ENCODE measurements around the gene TRIM68. TPM values are rescaled to one million over a fixed set of nuclear protein-coding genes. Genes with fewer than 3 reads are reported as not detected.

The TRIM68 gene
- polyA plus RNA-seq, 1 donor (not counting 4 experiments of a cell fraction or from before 2014, with no cell fraction given): 6.5 TPM

GRCh38 chr11:4580124-4580523 lies 27.9 kb downstream of the TRIM68 start:
- no peak for TF ChIP-seq EZH2 (IDR thresholded peaks at IDR 0.05; ENCODE audit: low read length)
- no peak for TF ChIP-seq CTCF (optimal IDR thresholded peaks at IDR 0.05 in 1 of 3, IDR thresholded peaks at IDR 0.05 in 1 of 3, conservative IDR thresholded peaks at IDR 0.05 in 1 of 3; ENCODE audit: extremely low read depth in 1 of 3, insufficient read depth in 2 of 3, low read length in 3 of 3)
- Histone ChIP-seq H3K79me2 (ENCODE audit: control insufficient read depth, insufficient read depth, low read length) (no peaks in the 10 kb centered on the region), H2AFZ (ENCODE audit: control insufficient read depth, low read length) (no peak overlapping the region), H3K4me1 (ENCODE audit: control insufficient read depth, extremely low read depth, insufficient read depth, low read length) (no peaks in the 10 kb centered on the region), H3K27me3 (ENCODE audit: control insufficient read depth, extremely low read depth, insufficient read depth, low read length) (no peaks in the 10 kb centered on the region), H3K4me3 (ENCODE audit: control insufficient read depth in 2 of 3, extremely low read depth in 1 of 3, insufficient read depth in 2 of 3, low read depth in 1 of 3, low read length in 3 of 3) (no peak overlapping the region), H3K36me3 (ENCODE audit: control insufficient read depth in 2 of 2, extremely low read depth in 1 of 2, insufficient read depth in 2 of 2, low read length in 2 of 2) (no peaks in the 10 kb centered on the region), H4K20me1 (ENCODE audit: control insufficient read depth, extremely low read depth, insufficient read depth, low read length) (no peaks in the 10 kb centered on the region), H3K4me2 (ENCODE audit: control insufficient read depth, extremely low read depth, insufficient read depth, low read depth, low read length) (no peak overlapping the region), H3K9ac (ENCODE audit: control insufficient read depth, extremely low read depth, insufficient read depth, low read length) (no peak overlapping the region), H3K27ac (ENCODE audit: control insufficient read depth, insufficient read depth, low read length) (no peak overlapping the region), H3K9me1 (ENCODE audit: control insufficient read depth, extremely low read depth, insufficient read depth, low read length) (no peaks in the 10 kb centered on the region), H3K9me3 (ENCODE audit: control insufficient read depth, low read depth, low read length) (no peaks in the 10 kb centered on the region)
- FAIRE-seq (no peak), DNase-seq (ENCODE audit: low read depth, low spot score) (no peak)
- dilution Hi-C loops (cut with MboI; ENCODE audit: extremely low pct_ligation_motif_present, low sequenced_read_pairs): no loop called here

- dilution Hi-C loops (cut with MboI; ENCODE audit: extremely low pct_ligation_motif_present, low sequenced_read_pairs): no loop called here
- H3K9ac ChIP-seq (ENCODE audit: control insufficient read depth, extremely low read depth, insufficient read depth, low read length): no peak overlapping the region
- FAIRE-seq (no peak), DNase-seq (ENCODE audit: low read depth, low spot score) (no peak)
- no peaks in the 10 kb centered on the region for H4K20me1 ChIP-seq (ENCODE audit: control insufficient read depth, extremely low read depth, insufficient read depth, low read length)
- H3K27ac ChIP-seq (ENCODE audit: control insufficient read depth, insufficient read depth, low read length): no peak overlapping the region
- no peaks in the 10 kb centered on the region for H3K36me3 ChIP-seq (ENCODE audit: control insufficient read depth in 2 of 2, extremely low read depth in 1 of 2, insufficient read depth in 2 of 2, low read length in 2 of 2)
- H3K4me3 ChIP-seq (ENCODE audit: control insufficient read depth in 2 of 3, extremely low read depth in 1 of 3, insufficient read depth in 2 of 3, low read depth in 1 of 3, low read length in 3 of 3): no peak overlapping the region
- TF ChIP-seq EZH2 (IDR thresholded peaks at IDR 0.05; ENCODE audit: low read length) (no peak), CTCF (optimal IDR thresholded peaks at IDR 0.05 in 1 of 3, IDR thresholded peaks at IDR 0.05 in 1 of 3, conservative IDR thresholded peaks at IDR 0.05 in 1 of 3; ENCODE audit: extremely low read depth in 1 of 3, insufficient read depth in 2 of 3, low read length in 3 of 3) (no peak)
- H3K4me1 ChIP-seq (ENCODE audit: control insufficient read depth, extremely low read depth, insufficient read depth, low read length): no peaks in the 10 kb centered on the region
- H3K9me1 ChIP-seq (ENCODE audit: control insufficient read depth, extremely low read depth, insufficient read depth, low read length): no peaks in the 10 kb centered on the region
- H3K79me2 ChIP-seq (ENCODE audit: control insufficient read depth, insufficient read depth, low read length): no peaks in the 10 kb centered on the region
- H3K4me2 ChIP-seq (ENCODE audit: control insufficient read depth, extremely low read depth, insufficient read depth, low read depth, low read length): no peak overlapping the region
- no peak overlapping the region for H2AFZ ChIP-seq (ENCODE audit: control insufficient read depth, low read length)
- H3K27me3 ChIP-seq (ENCODE audit: control insufficient read depth, extremely low read depth, insufficient read depth, low read length): no peaks in the 10 kb centered on the region
- H3K9me3 ChIP-seq (ENCODE audit: control insufficient read depth, low read depth, low read length): no peaks in the 10 kb centered on the region
Observed at GRCh38 chr11:4578624-4579023, 29.4 kb downstream of the TRIM68 start.
